Measurements from ENCODE around the gene TRIM51. TPM values are rescaled to one million over a fixed set of nuclear protein-coding genes. Genes with fewer than 3 reads are reported as not detected.

The TRIM51 gene, protein sequence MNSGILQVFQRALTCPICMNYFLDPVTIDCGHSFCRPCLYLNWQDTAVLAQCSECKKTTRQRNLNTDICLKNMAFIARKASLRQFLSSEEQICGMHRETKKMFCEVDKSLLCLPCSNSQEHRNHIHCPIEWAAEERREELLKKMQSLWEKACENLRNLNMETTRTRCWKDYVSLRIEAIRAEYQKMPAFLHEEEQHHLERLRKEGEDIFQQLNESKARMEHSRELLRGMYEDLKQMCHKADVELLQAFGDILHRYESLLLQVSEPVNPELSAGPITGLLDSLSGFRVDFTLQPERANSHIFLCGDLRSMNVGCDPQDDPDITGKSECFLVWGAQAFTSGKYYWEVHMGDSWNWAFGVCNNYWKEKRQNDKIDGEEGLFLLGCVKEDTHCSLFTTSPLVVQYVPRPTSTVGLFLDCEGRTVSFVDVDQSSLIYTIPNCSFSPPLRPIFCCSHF
- total RNA-seq: not detected in 2 replicates

GRCh38 chr11:55882997-55883396 lies at the start of gene TRIM51:
Gene TRIM51 (plus strand): TSS chr11:55883297. CDS start chr11:55885429, 2,132 bp downstream.

GRCh38 chr11:55838452-55838851 lies 44.6 kb upstream of the TRIM51 start, which contains the start of gene OR5D16:
Gene OR5D16 (plus strand): TSS chr11:55838752. CDS start chr11:55838752, 0 bp downstream.

DNA sequence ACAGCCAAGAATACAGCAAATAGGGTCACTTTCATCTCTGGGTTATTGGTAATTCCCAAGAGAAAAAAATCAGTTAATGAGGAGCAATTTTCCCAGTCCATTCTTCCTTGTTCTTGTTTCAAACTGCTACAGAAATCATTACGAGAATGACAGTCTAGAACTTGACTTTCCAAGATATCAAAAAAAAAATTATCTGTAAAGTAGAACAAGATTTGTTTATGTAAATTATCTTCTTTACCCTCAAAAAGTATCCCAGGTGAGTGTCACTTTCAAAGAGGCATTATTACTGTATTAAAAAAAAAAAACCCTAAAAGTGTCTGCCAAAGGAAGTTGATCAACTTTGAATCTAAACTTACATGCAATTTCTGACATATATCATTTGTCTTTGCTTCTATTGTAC lies 31.4 kb downstream of the TRIM51 start, which contains the start of gene OR5W2:
Gene OR5W2, minus strand, starts transcription at position 101 of the 400 bp plus-strand sequence. Its CDS starts 0 bp downstream, at position 101.

DNA sequence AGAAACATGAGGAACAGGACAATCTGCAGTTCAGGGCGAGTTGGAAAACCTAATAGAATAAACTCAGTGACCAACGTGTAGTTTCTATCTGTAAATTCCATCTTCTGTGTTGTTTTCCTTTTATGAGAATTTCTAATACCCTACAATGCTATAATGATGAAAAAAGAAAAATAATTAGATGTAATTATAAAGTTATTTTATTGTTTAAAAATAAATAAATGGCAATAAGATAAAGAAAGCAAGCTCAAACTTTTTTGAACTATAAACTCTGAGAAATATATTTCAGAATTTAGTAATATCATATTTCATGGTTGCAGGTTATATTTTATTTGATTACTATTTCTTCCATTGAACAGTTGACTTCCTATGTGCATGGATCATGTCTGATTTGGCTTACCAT lies 53.2 kb downstream of the TRIM51 start, which contains the start of gene OR5I1:
Gene OR5I1, minus strand, starts transcription at position 101 of the 400 bp plus-strand sequence. Its CDS starts 0 bp downstream, at position 101.

Other genes with a start within 250 kb of the TRIM51 start
- gene OR4P4, start 248.2 kb upstream of the TRIM51 start, total RNA-seq: not detected in 2 replicates
- gene OR4S2, start 235.0 kb upstream of the TRIM51 start, total RNA-seq: not detected in 2 replicates
- not detected in 2 replicates for gene OR4C6, start 221.1 kb upstream of the TRIM51 start, total RNA-seq
- gene OR5D13, start 109.9 kb upstream of the TRIM51 start, total RNA-seq: not detected in 2 replicates
- not detected in 2 replicates for gene OR5D14, start 87.7 kb upstream of the TRIM51 start, total RNA-seq
- gene OR5L1, start 71.9 kb upstream of the TRIM51 start, total RNA-seq: not detected in 2 replicates
- not detected in 2 replicates for gene OR5D18, start 63.7 kb upstream of the TRIM51 start, total RNA-seq
- gene OR5L2, start 56.1 kb upstream of the TRIM51 start, total RNA-seq: not detected in 2 replicates
- not detected in 2 replicates for gene OR5D16, start 44.5 kb upstream of the TRIM51 start, total RNA-seq
- gene OR5W2, start 31.3 kb downstream of the TRIM51 start, total RNA-seq: not detected in 2 replicates
- gene OR5I1, start 53.1 kb downstream of the TRIM51 start, total RNA-seq: not detected in 2 replicates
- not detected in 2 replicates for gene OR10AG1, start 86.6 kb downstream of the TRIM51 start, total RNA-seq
- not detected in 2 replicates for gene OR5F1, start 111.3 kb downstream of the TRIM51 start, total RNA-seq
- gene OR5AS1, start 144.4 kb downstream of the TRIM51 start, total RNA-seq: not detected in 2 replicates
- gene OR8I2, start 210.0 kb downstream of the TRIM51 start, total RNA-seq: not detected in 2 replicates
- not detected in 2 replicates for gene OR8H2, start 220.4 kb downstream of the TRIM51 start, total RNA-seq
- not detected in 2 replicates for gene OR8H3, start 239.1 kb downstream of the TRIM51 start, total RNA-seq